A549 (cell line): ENCODE results near the gene SEMA3A. TPM values are rescaled to one million over a fixed set of nuclear protein-coding genes. Genes with fewer than 3 reads are reported as not detected.

Source experiments
- ATAC-seq, 2 experiments: fragments of 200-7000 bp in 1 of 2; fragments of >200 bp in 1 of 2; cut with Nextera tagmentation in 1 of 2; cut with Tn5 transposase in 1 of 2; 3 replicates each; pipeline versions ENCODE4 v1.8.0 to v1.9.1; 2018 to 2020; ENCODE audit warnings: mild to moderate bottlenecking in 1 of 2, moderate library complexity in 1 of 2
- CTCF ChIA-PET: fragments of 300-600 bp; sonication (Branson Sonifier 250); formaldehyde crosslinking; extraction: SDS; loops from one replicate; lab custom pipeline; 2021; ENCODE audit warnings: antibody characterized with exemption, inconsistent platforms; lab: Yijun Ruan, JAX
- POLR2A ChIA-PET: fragments of 350-600 bp; formaldehyde crosslinking; extraction: SDS; loops from one replicate; lab custom pipeline; 2021; ENCODE audit warnings: antibody characterized with exemption, inconsistent platforms; lab: Yijun Ruan, JAX
- DNase-seq, 2 experiments: peaks; one replicate each; pipeline versions ENCODE4 v3.0.0 to v3.0.0-alpha.2; 2011 to 2016; ENCODE audit warnings: low read depth in 1 of 2, low spot score in 1 of 2
- FAIRE-seq: peaks from 2 replicates; lab custom pipeline; 2011; peaks lifted over from hg19 to GRCh38; lab: Jason Lieb, UNC
- H3K27ac ChIP-seq, 2 experiments: fragments of >200 bp; sonication (Bioruptor Twin); formaldehyde crosslinking; 3 replicates each; pipeline ENCODE4 v1.5.1; 2016 to 2017
- H3K4me1 ChIP-seq: fragments of >200 bp; sonication (Bioruptor Twin); formaldehyde crosslinking; 3 replicates; pipeline ENCODE4 v1.6.1; 2016
- H3K4me2 ChIP-seq: fragments of >200 bp; sonication (Bioruptor Twin); formaldehyde crosslinking; 3 replicates; pipeline ENCODE4 v1.6.1; 2016
- H3K4me3 ChIP-seq: fragments of >200 bp; sonication (Bioruptor Twin); formaldehyde crosslinking; 3 replicates; pipeline ENCODE4 v1.5.1; 2016
- H3K9me3 ChIP-seq: fragments of >200 bp; sonication (Bioruptor Twin); formaldehyde crosslinking; 3 replicates; pipeline ENCODE4 v1.6.1; 2016
- CBX2 ChIP-seq: fragments of 200-600 bp; sonication (generic); IDR thresholded peaks from 2 replicates; pipeline ENCODE4 v1.6.1; 2016; ENCODE audit warnings: low read depth, mild to moderate bottlenecking, borderline replicate concordance
- CEBPB ChIP-seq, 2 experiments: fragments of >200 bp in 1 of 2; sonication (Bioruptor Twin) in 1 of 2; formaldehyde crosslinking in 1 of 2; IDR thresholded peaks; 2 replicates each; pipeline ENCODE4 v1.6.1; 2012 to 2016
- CHD2 ChIP-seq: fragments of 150-350 bp; IDR thresholded peaks from 2 replicates; pipeline ENCODE4 v1.6.1; 2014; ENCODE audit warnings: low read length; ENCODE audit not compliant: partially characterized antibody
- EP300 ChIP-seq, 2 experiments: fragments of >200 bp; sonication (Bioruptor Twin); formaldehyde crosslinking; IDR thresholded peaks; 2 replicates in 1 of 2; 3 replicates in 1 of 2; pipeline ENCODE4 v1.6.1; 2016 to 2017
- FOSL2 ChIP-seq, 2 experiments: fragments of 450-650 bp in 1 of 2; fragments of >200 bp in 1 of 2; sonication (Bioruptor Twin) in 1 of 2; formaldehyde crosslinking; IDR thresholded peaks; 2 replicates each; pipeline versions ENCODE4 v1.5.0 to v1.6.1; 2016 to 2020; ENCODE audit warnings: mild to moderate bottlenecking in 1 of 2, moderate library complexity in 1 of 2
- HDAC2 ChIP-seq: fragments of 200-600 bp; sonication (generic); IDR thresholded peaks from 2 replicates; pipeline ENCODE4 v1.6.1; 2016
- HOXA7 ChIP-seq: fragments of 250-450 bp; sonication (Bioruptor Pico); IDR thresholded peaks from 2 replicates; pipeline ENCODE4 v1.5.0; 2020; ENCODE audit warnings: mild to moderate bottlenecking, moderate library complexity
- HOXB5 ChIP-seq: fragments of 250-450 bp; sonication (Bioruptor Pico); IDR thresholded peaks from 2 replicates; pipeline ENCODE4 v1.5.0; 2020; ENCODE audit warnings: mild to moderate bottlenecking, moderate library complexity
- KDM5A ChIP-seq: fragments of 200-600 bp; sonication (generic); IDR thresholded peaks from 2 replicates; pipeline ENCODE4 v1.6.1; 2016; ENCODE audit warnings: antibody characterized with exemption, mild to moderate bottlenecking
- NPAS2 ChIP-seq: fragments of 250-450 bp; sonication (Bioruptor Pico); IDR thresholded peaks from 2 replicates; pipeline ENCODE4 v1.8.0; 2022; ENCODE audit warnings: mild to moderate bottlenecking, moderate library complexity, borderline replicate concordance
- RFX5 ChIP-seq: fragments of 450-650 bp; IDR thresholded peaks from 2 replicates; pipeline ENCODE4 v1.7.1; 2014; ENCODE audit warnings: antibody characterized with exemption, mild to moderate bottlenecking, moderate library complexity
- RNF2 ChIP-seq: fragments of 200-600 bp; sonication (generic); IDR thresholded peaks from 2 replicates; pipeline ENCODE4 v1.6.1; 2016; ENCODE audit warnings: low read depth, mild to moderate bottlenecking, antibody characterized with exemption, moderate library complexity, borderline replicate concordance
- SMC3 ChIP-seq: fragments of >200 bp; sonication (Bioruptor Twin); formaldehyde crosslinking; IDR thresholded peaks from 3 replicates; pipeline ENCODE4 v1.6.1; 2018; ENCODE audit warnings: inconsistent platforms
- SREBF2 ChIP-seq: fragments of 450-650 bp; IDR thresholded peaks from 2 replicates; pipeline ENCODE4 v1.6.1; 2014; ENCODE audit warnings: mild to moderate bottlenecking, moderate library complexity
- ZNF302 ChIP-seq: fragments of 250-450 bp; sonication (Bioruptor Pico); IDR thresholded peaks from 2 replicates; pipeline ENCODE4 v1.9.0; 2021; ENCODE audit warnings: inconsistent platforms, mild to moderate bottlenecking, moderate library complexity
- WGBS: methylation state at CpG from one replicate; pipeline ENCODE4 v1.1.6; 2017; ENCODE audit errors: missing lambda C conversion rate; 5-methylcytosine and 5-hydroxymethylcytosine counted together
- polyA plus RNA-seq, 4 experiments: library from polyadenylated mRNA; depleted of rRNA in 3 of 4; stranded (reverse); fragments of >200 nt; fragmentation: RNase III in 1 of 4; extraction: RNeasy Plus Mini Kit Qiagen cat#74134 plus additional on column Dnase treatment in 1 of 4; gene quantifications; 2 replicates in 3 of 4; 3 replicates in 1 of 4; pipeline ENCODE4 v1.2.3, GENCODE V29; 2011 to 2017
- TF ChIP-seq, protein P1 (sequence below): IDR thresholded peaks from 2 replicates; pipeline ENCODE4 v1.6.1; 2012; ENCODE audit warnings: low read depth, borderline replicate concordance
- TF ChIP-seq, protein P2 (sequence below): fragments of >200 bp; sonication (Bioruptor Twin); formaldehyde crosslinking; IDR thresholded peaks from 3 replicates; pipeline ENCODE4 v1.5.1; 2016

Gene SEMA3A
- polyA plus RNA-seq, 2 of the 4 experiments (the other 2 are of a cell fraction) = 3.6 to 19.1 TPM

DNA sequence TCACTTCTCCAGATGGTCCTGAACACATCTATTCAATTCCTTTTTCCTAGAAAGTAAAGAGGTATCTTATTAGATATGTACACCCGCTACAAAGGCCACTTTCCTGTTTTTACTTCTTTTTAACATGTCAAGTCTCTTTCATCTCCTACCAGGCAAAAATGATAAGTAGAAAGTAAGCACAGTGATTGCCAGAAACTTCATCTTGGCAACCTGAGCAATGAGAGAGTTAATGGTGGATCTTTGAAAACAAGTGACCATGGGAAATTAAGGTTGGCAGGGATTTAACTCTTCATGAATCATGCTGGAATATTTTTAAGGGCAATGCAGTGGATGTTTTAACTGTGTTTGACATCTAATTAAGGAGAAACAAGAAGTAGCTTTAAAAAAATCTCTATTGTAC, 2.7 kb downstream of the SEMA3A start:
- Histone ChIP-seq H3K4me3 (peak overlapping the region; percentile 69; the same call in 1 of the 3 replicates), H3K4me1 (peaks cover 69% of the 10 kb centered on the region), H3K27ac (peak overlapping the region; percentile 23 to 44; a peak in 5 of 6 replicates), H3K9me3 (no peaks in the 10 kb centered on the region), H3K4me2 (peak overlapping the region; percentile 88)
- ATAC-seq (no peak), DNase-seq (peak in 1 of 2 experiments; percentile 23), FAIRE-seq (peak; percentile 18)
- WGBS = 42% methylated on average over 1 of the region's 1 CpG
- ChIA-PET POLR2A (no interaction called here), CTCF (interaction anchor here (1.2 kb wide), 1 partner anchor 255 kb away, joined by 3 read pairs; no protein-coding TSS in a partner anchor)
- TF ChIP-seq RNF2 (no peak), CEBPB (IDR thresholded peaks at IDR 0.05) (no peak), NPAS2 (CRISPR knock-in tag) (no peak), EP300 (IDR thresholded peaks at IDR 0.05) (no peak), HOXA7 (no peak), CHD2 (no peak), SREBF2 (no peak), HDAC2 (no peak), SMC3 (no peak)

DNA sequence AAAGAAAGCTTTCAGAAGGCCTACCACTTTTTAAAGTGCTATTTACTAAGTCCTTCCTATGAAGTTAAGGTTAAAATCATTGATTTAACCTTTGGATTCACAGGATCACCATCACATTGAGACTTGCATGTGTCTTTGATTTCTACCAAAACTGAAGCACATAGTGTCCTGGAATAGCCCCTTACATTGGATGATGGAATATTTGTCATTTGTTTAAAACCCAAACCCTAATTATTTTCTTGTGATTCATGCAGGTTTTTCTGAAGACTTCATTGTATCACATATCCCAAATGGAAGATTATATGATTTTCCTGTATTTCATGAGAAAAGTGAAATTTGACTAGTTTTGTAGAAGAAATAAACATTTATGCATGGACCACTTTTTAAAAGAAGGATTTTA, 3.3 kb downstream of the SEMA3A start:
- Histone ChIP-seq H3K4me1 (peaks cover 68% of the 10 kb centered on the region), H3K4me3 (no peak overlapping the region), H3K9me3 (no peaks in the 10 kb centered on the region), H3K27ac (no peak overlapping the region), H3K4me2 (peak overlapping the region; percentile 88)
- ChIA-PET CTCF (interaction anchor here (1.2 kb wide), 1 partner anchor 255 kb away, joined by 3 read pairs; no protein-coding TSS in a partner anchor), POLR2A (no interaction called here)
- DNase-seq = no peak
- ATAC-seq = no peak
- TF ChIP-seq EP300 (IDR thresholded peaks at IDR 0.05) (no peak), RFX5 (no peak), HOXB5 (CRISPR knock-in tag) (no peak), RNF2 (no peak), FOSL2 (IDR thresholded peaks at IDR 0.05) (no peak), FOSL2 (CRISPR knock-in tag; IDR thresholded peaks at IDR 0.05) (no peak), HOXA7 (no peak), ZNF302 (CRISPR knock-in tag) (no peak), KDM5A (no peak)
- TF ChIP-seq, protein P1, sequence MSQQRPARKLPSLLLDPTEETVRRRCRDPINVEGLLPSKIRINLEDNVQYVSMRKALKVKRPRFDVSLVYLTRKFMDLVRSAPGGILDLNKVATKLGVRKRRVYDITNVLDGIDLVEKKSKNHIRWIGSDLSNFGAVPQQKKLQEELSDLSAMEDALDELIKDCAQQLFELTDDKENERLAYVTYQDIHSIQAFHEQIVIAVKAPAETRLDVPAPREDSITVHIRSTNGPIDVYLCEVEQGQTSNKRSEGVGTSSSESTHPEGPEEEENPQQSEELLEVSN = no peak
- peak; percentile 78 for FAIRE-seq

DNA sequence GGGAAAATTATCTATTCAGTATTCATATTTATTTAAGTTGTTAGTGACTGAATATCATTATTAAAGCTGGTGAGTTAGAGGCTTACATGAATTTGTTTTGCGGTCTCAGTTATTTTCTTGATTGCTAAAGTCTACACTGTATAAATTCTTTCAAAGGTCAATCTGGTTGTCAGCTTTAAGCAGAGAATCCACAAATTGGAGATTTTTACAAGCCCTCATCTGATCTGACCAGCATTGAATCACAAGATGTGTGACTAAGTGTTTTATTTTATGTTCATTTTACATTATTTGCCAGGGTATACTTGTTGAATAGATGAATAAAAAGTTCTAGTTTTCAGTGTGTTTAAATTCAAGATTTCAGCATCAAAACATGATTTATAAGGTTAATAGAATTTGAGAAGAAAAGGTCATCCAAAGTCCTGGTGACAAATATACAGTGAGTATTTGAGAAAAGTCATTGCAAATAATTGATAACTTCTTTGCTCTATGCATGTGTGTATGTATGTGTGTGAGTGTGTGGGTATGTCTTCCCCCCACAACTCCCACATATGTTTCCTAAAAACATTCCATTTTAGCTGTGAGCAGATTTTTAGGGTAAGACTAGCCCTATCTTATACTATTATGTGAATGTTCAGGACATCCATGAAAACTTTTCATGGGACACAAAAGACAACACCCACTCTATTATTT, 4.4 kb downstream of the SEMA3A start:
- peak overlapping the region; percentile 88 for H3K4me2 ChIP-seq
- WGBS = 18% methylated on average over 1 of the region's 1 CpG
- no peaks in the 10 kb centered on the region for H3K9me3 ChIP-seq
- DNase-seq (no peak), FAIRE-seq (no peak), ATAC-seq (no peak)
- POLR2A ChIA-PET = no interaction called here
- CTCF ChIA-PET = no interaction called here
- no peak for TF ChIP-seq CBX2
- TF ChIP-seq, protein P2, sequence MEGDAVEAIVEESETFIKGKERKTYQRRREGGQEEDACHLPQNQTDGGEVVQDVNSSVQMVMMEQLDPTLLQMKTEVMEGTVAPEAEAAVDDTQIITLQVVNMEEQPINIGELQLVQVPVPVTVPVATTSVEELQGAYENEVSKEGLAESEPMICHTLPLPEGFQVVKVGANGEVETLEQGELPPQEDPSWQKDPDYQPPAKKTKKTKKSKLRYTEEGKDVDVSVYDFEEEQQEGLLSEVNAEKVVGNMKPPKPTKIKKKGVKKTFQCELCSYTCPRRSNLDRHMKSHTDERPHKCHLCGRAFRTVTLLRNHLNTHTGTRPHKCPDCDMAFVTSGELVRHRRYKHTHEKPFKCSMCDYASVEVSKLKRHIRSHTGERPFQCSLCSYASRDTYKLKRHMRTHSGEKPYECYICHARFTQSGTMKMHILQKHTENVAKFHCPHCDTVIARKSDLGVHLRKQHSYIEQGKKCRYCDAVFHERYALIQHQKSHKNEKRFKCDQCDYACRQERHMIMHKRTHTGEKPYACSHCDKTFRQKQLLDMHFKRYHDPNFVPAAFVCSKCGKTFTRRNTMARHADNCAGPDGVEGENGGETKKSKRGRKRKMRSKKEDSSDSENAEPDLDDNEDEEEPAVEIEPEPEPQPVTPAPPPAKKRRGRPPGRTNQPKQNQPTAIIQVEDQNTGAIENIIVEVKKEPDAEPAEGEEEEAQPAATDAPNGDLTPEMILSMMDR = no peak
- no peak for TF ChIP-seq FOSL2 (IDR thresholded peaks at IDR 0.05)
- peak; percentile 12; the same call in 1 of the 2 replicates for TF ChIP-seq FOSL2 (CRISPR knock-in tag; IDR thresholded peaks at IDR 0.05)
- no peak for TF ChIP-seq HOXB5 (CRISPR knock-in tag)
- TF ChIP-seq, all 56 proteins: peak for 1
- Histone ChIP-seq H3K4me3 (no peak overlapping the region), H3K4me1 (peaks cover 60% of the 10 kb centered on the region), H3K27ac (peak overlapping the region; percentile 28 to 49; a peak in 5 of 6 replicates)
